ENCODE results near the gene EDEM3.
"Not testable (repeated sequence)": the region's sequence is repeated elsewhere in the genome, so short reads cannot be mapped to it uniquely, and the experiment has no call there.

Gene EDEM3

GRCh38 chr1:184769241-184769640 is 14.6 kb upstream of the EDEM3 start:
- DNase-seq (ENCODE audit: low read depth in 2 of 2, low spot score in 1 of 2): no peak

- no peak for DNase-seq (ENCODE audit: low read depth in 2 of 2, low spot score in 1 of 2)
These were observed 13.8 kb upstream of the EDEM3 start for GRCh38 chr1:184768467-184768866.

GRCh38 chr1:184767591-184767990 is 12.9 kb upstream of the EDEM3 start:
- DNase-seq (ENCODE audit: low read depth in 2 of 2, low spot score in 1 of 2): no peak

GRCh38 chr1:184764483-184764882 is 9.8 kb upstream of the EDEM3 start:
- DNase-seq (ENCODE audit: low read depth in 2 of 2, low spot score in 1 of 2): no peak

GRCh38 chr1:184763520-184763919 is 8.9 kb upstream of the EDEM3 start:
- DNase-seq (ENCODE audit: low read depth in 2 of 2, low spot score in 1 of 2): not testable (repeated sequence)

GRCh38 chr1:184761969-184762485 is 7.4 kb upstream of the EDEM3 start:
- DNase-seq (ENCODE audit: low read depth in 2 of 2, low spot score in 1 of 2): no peak

GRCh38 chr1:184759651-184760050 is 5.0 kb upstream of the EDEM3 start:
- DNase-seq (ENCODE audit: low read depth in 2 of 2, low spot score in 1 of 2): no peak

GRCh38 chr1:184759112-184759511 is 4.5 kb upstream of the EDEM3 start:
- DNase-seq (ENCODE audit: low read depth in 2 of 2, low spot score in 1 of 2): no peak

GRCh38 chr1:184757891-184758290 is 3.2 kb upstream of the EDEM3 start:
- DNase-seq (ENCODE audit: low read depth in 2 of 2, low spot score in 1 of 2): no peak

GRCh38 chr1:184757406-184757805 is 2.7 kb upstream of the EDEM3 start:
- no peak for DNase-seq (ENCODE audit: low read depth in 2 of 2, low spot score in 1 of 2)

- DNase-seq (ENCODE audit: low read depth in 2 of 2, low spot score in 1 of 2): no peak
These were observed 788 bp upstream of the EDEM3 start for GRCh38 chr1:184755226-184756065.

GRCh38 chr1:184753608-184754475 is 816 bp downstream of the EDEM3 start:
- DNase-seq (ENCODE audit: low read depth in 2 of 2, low spot score in 1 of 2): peak; percentile 9 to 16

GRCh38 chr1:184753117-184753516 is 1.5 kb downstream of the EDEM3 start:
- DNase-seq (ENCODE audit: low read depth in 2 of 2, low spot score in 1 of 2): no peak

GRCh38 chr1:184752656-184753055 is 2.0 kb downstream of the EDEM3 start:
- no peak for DNase-seq (ENCODE audit: low read depth in 2 of 2, low spot score in 1 of 2)

- DNase-seq (ENCODE audit: low read depth in 2 of 2, low spot score in 1 of 2): no peak
These were observed 5.9 kb downstream of the EDEM3 start for GRCh38 chr1:184748740-184749139.

- no peak for DNase-seq (ENCODE audit: low read depth in 2 of 2, low spot score in 1 of 2)
These were observed 7.3 kb downstream of the EDEM3 start for GRCh38 chr1:184747089-184747955.

- DNase-seq (ENCODE audit: low read depth in 2 of 2, low spot score in 1 of 2): no peak
These were observed 8.6 kb downstream of the EDEM3 start for GRCh38 chr1:184745929-184746638.

GRCh38 chr1:184745110-184745509 is 9.5 kb downstream of the EDEM3 start:
- no peak for DNase-seq (ENCODE audit: low read depth in 2 of 2, low spot score in 1 of 2)

- no peak for DNase-seq (ENCODE audit: low read depth in 2 of 2, low spot score in 1 of 2)
These were observed 11.4 kb downstream of the EDEM3 start for GRCh38 chr1:184743062-184743756.

GRCh38 chr1:184740344-184740743 is 14.3 kb downstream of the EDEM3 start:
- DNase-seq (ENCODE audit: low read depth in 2 of 2, low spot score in 1 of 2): no peak

Data from stimulated activated CD8-positive, alpha-beta memory T cell treated with anti-CD3 and anti-CD28 coated beads, Interleukin-4, amount 100 ng/mL, for 4 hours (primary cell).